Esophagus squamous epithelium (tissue), 4 donors: ENCODE measurements around the gene PRKN.

Experiments used
- POLR2A ChIP-seq, 4 donors: fragments of 450-650 bp; IDR thresholded peaks; one replicate each; pipeline ENCODE4 v1.6.1; 2017; ENCODE audit warnings: antibody characterized with exemption in 4 of 4, mild to moderate bottlenecking in 4 of 4, moderate library complexity in 3 of 4
- TF ChIP-seq, protein P1 (sequence below), 6 experiments: fragments of 450-650 bp in 4 of 6; fragments of 200-600 bp in 2 of 6; sonication (generic) in 2 of 6; IDR thresholded peaks; one replicate each; pipeline ENCODE4 v1.5.1; 2016 to 2019; ENCODE audit warnings: antibody characterized with exemption in 6 of 6, mild to moderate bottlenecking in 4 of 6, moderate library complexity in 4 of 6

- TF ChIP-seq, protein P1, sequence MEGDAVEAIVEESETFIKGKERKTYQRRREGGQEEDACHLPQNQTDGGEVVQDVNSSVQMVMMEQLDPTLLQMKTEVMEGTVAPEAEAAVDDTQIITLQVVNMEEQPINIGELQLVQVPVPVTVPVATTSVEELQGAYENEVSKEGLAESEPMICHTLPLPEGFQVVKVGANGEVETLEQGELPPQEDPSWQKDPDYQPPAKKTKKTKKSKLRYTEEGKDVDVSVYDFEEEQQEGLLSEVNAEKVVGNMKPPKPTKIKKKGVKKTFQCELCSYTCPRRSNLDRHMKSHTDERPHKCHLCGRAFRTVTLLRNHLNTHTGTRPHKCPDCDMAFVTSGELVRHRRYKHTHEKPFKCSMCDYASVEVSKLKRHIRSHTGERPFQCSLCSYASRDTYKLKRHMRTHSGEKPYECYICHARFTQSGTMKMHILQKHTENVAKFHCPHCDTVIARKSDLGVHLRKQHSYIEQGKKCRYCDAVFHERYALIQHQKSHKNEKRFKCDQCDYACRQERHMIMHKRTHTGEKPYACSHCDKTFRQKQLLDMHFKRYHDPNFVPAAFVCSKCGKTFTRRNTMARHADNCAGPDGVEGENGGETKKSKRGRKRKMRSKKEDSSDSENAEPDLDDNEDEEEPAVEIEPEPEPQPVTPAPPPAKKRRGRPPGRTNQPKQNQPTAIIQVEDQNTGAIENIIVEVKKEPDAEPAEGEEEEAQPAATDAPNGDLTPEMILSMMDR (IDR thresholded peaks at IDR 0.05) = no peak
- TF ChIP-seq POLR2A (IDR thresholded peaks at IDR 0.05) = no peak
Measured at GRCh38 chr6:162630069-162630468, 97.5 kb downstream of the PRKN start.
